ENCODE data around the gene CDH23.
A peak's percentile ranks its signal among the peaks of the same experiment; 100 is the strongest.

Gene CDH23

GRCh38 chr10:71393841-71394475 lies 2.8 kb upstream of the CDH23 start:
- no peak for TF ChIP-seq FOXA1 (IDR thresholded peaks at IDR 0.05)
- TF ChIP-seq ZNF384 (IDR thresholded peaks at IDR 0.05), result no peak
- TF ChIP-seq FOXK2 (IDR thresholded peaks at IDR 0.05), result no peak
- no peak for TF ChIP-seq PKNOX1 (IDR thresholded peaks at IDR 0.05)
- no peak for TF ChIP-seq ARNT (IDR thresholded peaks at IDR 0.05)
- no peak for TF ChIP-seq SP1 (IDR thresholded peaks at IDR 0.05)
- TF ChIP-seq NFRKB (IDR thresholded peaks at IDR 0.05), result no peak
- no peak for TF ChIP-seq LEF1 (IDR thresholded peaks at IDR 0.05; ENCODE audit: borderline replicate concordance)
- TF ChIP-seq HDGF (IDR thresholded peaks at IDR 0.05; ENCODE audit: borderline replicate concordance), result no peak
- no peak for TF ChIP-seq L3MBTL2 (conservative IDR thresholded peaks at IDR 0.05)
- no peak for TF ChIP-seq BHLHE40 (IDR thresholded peaks at IDR 0.05; ENCODE audit: borderline replicate concordance)
- no peak for TF ChIP-seq FOXM1 (IDR thresholded peaks at IDR 0.05; ENCODE audit: borderline replicate concordance)
- POLR2A ChIA-PET, result no interaction called here
- DNase-seq (ENCODE audit: extremely low spot score), result no peak
- CTCF ChIA-PET, result interaction anchor here (0.7 kb wide), 1 partner anchor 437 kb away, joined by 3 read pairs; no protein-coding TSS in a partner anchor

GRCh38 chr10:71394926-71395562 lies 1.7 kb upstream of the CDH23 start:
- ChIA-PET CTCF (interaction anchor here (0.8 kb wide), 1 partner anchor 198 kb away, joined by 4 read pairs; no protein-coding TSS in a partner anchor), POLR2A (no interaction called here)
- no peak for TF ChIP-seq FOXK2 (IDR thresholded peaks at IDR 0.05)
- no peak for TF ChIP-seq SUZ12 (IDR thresholded peaks at IDR 0.05)
- no peak for TF ChIP-seq ZNF384 (IDR thresholded peaks at IDR 0.05)
- TF ChIP-seq PKNOX1 (IDR thresholded peaks at IDR 0.05), result no peak
- no peak for TF ChIP-seq L3MBTL2 (conservative IDR thresholded peaks at IDR 0.05)
- no peak for TF ChIP-seq FOXM1 (IDR thresholded peaks at IDR 0.05; ENCODE audit: borderline replicate concordance)
- TF ChIP-seq FOXA1 (IDR thresholded peaks at IDR 0.05), result no peak
- TF ChIP-seq TARDBP (IDR thresholded peaks at IDR 0.05), result no peak
- no peak for TF ChIP-seq LEF1 (IDR thresholded peaks at IDR 0.05; ENCODE audit: borderline replicate concordance)
- no peak for TF ChIP-seq BHLHE40 (IDR thresholded peaks at IDR 0.05; ENCODE audit: borderline replicate concordance)
- no peak for TF ChIP-seq CTBP1 (IDR thresholded peaks at IDR 0.05; ENCODE audit: borderline replicate concordance)
- TF ChIP-seq ARNT (IDR thresholded peaks at IDR 0.05), result no peak
- no peak for TF ChIP-seq NFRKB (IDR thresholded peaks at IDR 0.05)
- TF ChIP-seq HDGF (IDR thresholded peaks at IDR 0.05; ENCODE audit: borderline replicate concordance), result no peak
- no peak for TF ChIP-seq SP1 (IDR thresholded peaks at IDR 0.05)
- TF ChIP-seq ELF4 (IDR thresholded peaks at IDR 0.05), result no peak
- no peak for DNase-seq (ENCODE audit: extremely low spot score)

- DNase-seq (ENCODE audit: extremely low spot score), result peak; percentile 37
- ChIA-PET CTCF (interaction anchor here (0.5 to 0.8 kb wide), 3 partner anchors 39 to 197 kb away, joined by 3 to 4 read pairs (median 4); no protein-coding TSS in a partner anchor), POLR2A (no interaction called here)
- TF ChIP-seq CTBP1 (IDR thresholded peaks at IDR 0.05; ENCODE audit: borderline replicate concordance) (no peak), L3MBTL2 (conservative IDR thresholded peaks at IDR 0.05) (no peak), TARDBP (IDR thresholded peaks at IDR 0.05) (no peak), SUZ12 (IDR thresholded peaks at IDR 0.05) (no peak), BHLHE40 (IDR thresholded peaks at IDR 0.05; ENCODE audit: borderline replicate concordance) (no peak), FOXM1 (IDR thresholded peaks at IDR 0.05; ENCODE audit: borderline replicate concordance) (no peak), ARNT (IDR thresholded peaks at IDR 0.05) (no peak), LEF1 (IDR thresholded peaks at IDR 0.05; ENCODE audit: borderline replicate concordance) (no peak), PKNOX1 (IDR thresholded peaks at IDR 0.05) (no peak), ZNF384 (IDR thresholded peaks at IDR 0.05) (no peak), SP1 (IDR thresholded peaks at IDR 0.05) (no peak), HDGF (IDR thresholded peaks at IDR 0.05; ENCODE audit: borderline replicate concordance) (no peak), ELF4 (IDR thresholded peaks at IDR 0.05) (no peak), FOXK2 (IDR thresholded peaks at IDR 0.05) (no peak), NFRKB (IDR thresholded peaks at IDR 0.05) (no peak)
Measured at GRCh38 chr10:71395621-71396020, 1.1 kb upstream of the CDH23 start.

GRCh38 chr10:71396084-71396710 lies 523 bp upstream of the CDH23 start:
- CTCF ChIA-PET, result interaction anchor here (0.5 to 0.8 kb wide), 3 partner anchors 39 to 197 kb away, joined by 3 to 4 read pairs (median 4); no protein-coding TSS in a partner anchor
- no peak for TF ChIP-seq HDGF (IDR thresholded peaks at IDR 0.05; ENCODE audit: borderline replicate concordance)
- no peak for TF ChIP-seq TARDBP (IDR thresholded peaks at IDR 0.05)
- TF ChIP-seq CTBP1 (IDR thresholded peaks at IDR 0.05; ENCODE audit: borderline replicate concordance), result no peak
- no peak for TF ChIP-seq LEF1 (IDR thresholded peaks at IDR 0.05; ENCODE audit: borderline replicate concordance)
- no peak for TF ChIP-seq ZNF384 (IDR thresholded peaks at IDR 0.05)
- no peak for TF ChIP-seq SUZ12 (IDR thresholded peaks at IDR 0.05)
- no peak for TF ChIP-seq ELF4 (IDR thresholded peaks at IDR 0.05)
- no peak for TF ChIP-seq BHLHE40 (IDR thresholded peaks at IDR 0.05; ENCODE audit: borderline replicate concordance)
- no peak for TF ChIP-seq SP1 (IDR thresholded peaks at IDR 0.05)
- TF ChIP-seq NFRKB (IDR thresholded peaks at IDR 0.05), result no peak
- TF ChIP-seq FOXA1 (IDR thresholded peaks at IDR 0.05), result no peak
- POLR2A ChIA-PET, result no interaction called here
- DNase-seq (ENCODE audit: extremely low spot score), result peak; percentile 45

All from HEK293T (cell line).